Prostate gland (tissue), 2 donors: ENCODE data around the gene DMAC2. TPM values are rescaled to one million over a fixed set of nuclear protein-coding genes. Genes with fewer than 3 reads are reported as not detected.
"Not testable (repeated sequence)": the region's sequence is repeated elsewhere in the genome, so short reads cannot be mapped to it uniquely, and the experiment has no call there.

ENCODE experiments used
- DNase-seq: peaks from one replicate; pipeline ENCODE4 v3.0.0-alpha.2; 2019; ENCODE audit warnings: low spot score
- H3K27ac ChIP-seq, 2 donors: fragments of 200-600 bp; sonication (generic); 2 replicates each; pipeline ENCODE4 v1.5.1; 2017 to 2019
- H3K27me3 ChIP-seq: fragments of 200-600 bp; sonication (generic); replicated peaks from 2 replicates; pipeline ENCODE4 v1.5.1; 2019; ENCODE audit not compliant: insufficient read depth
- H3K36me3 ChIP-seq, 2 donors: fragments of 200-600 bp; sonication (generic); 1 replicate in 1 of 2; 2 replicates in 1 of 2; pipeline versions ENCODE4 v1.5.1 to v1.8.1; 2017 to 2019
- H3K4me1 ChIP-seq: fragments of 200-600 bp; sonication (generic); replicated peaks from 2 replicates; pipeline ENCODE4 v1.5.1; 2019
- H3K4me3 ChIP-seq, 2 donors: fragments of 200-600 bp; sonication (generic); 2 replicates each; pipeline ENCODE4 v1.5.1; 2017 to 2019
- H3K9me3 ChIP-seq: fragments of 200-600 bp; sonication (generic); 2 replicates; pipeline ENCODE4 v1.5.1; 2017
- CTCF ChIP-seq, 4 experiments: fragments of 200-600 bp in 2 of 4; fragments of 450-650 bp in 2 of 4; sonication (generic) in 2 of 4; IDR thresholded peaks; 1 replicate in 3 of 4; 2 replicates in 1 of 4; pipeline ENCODE4 v1.5.1; 2016 to 2019; ENCODE audit warnings: antibody characterized with exemption in 4 of 4, mild to moderate bottlenecking in 2 of 4, moderate library complexity in 2 of 4
- POLR2A ChIP-seq: fragments of 450-650 bp; IDR thresholded peaks from one replicate; pipeline ENCODE4 v1.6.1; 2016; ENCODE audit warnings: antibody characterized with exemption, mild to moderate bottlenecking
- POLR2AphosphoS5 ChIP-seq: sonication (generic); formaldehyde crosslinking; IDR thresholded peaks from one replicate; pipeline ENCODE4 v1.6.1; 2017; ENCODE audit warnings: antibody characterized with exemption
- WGBS: methylation state at CpG from one replicate; pipeline ENCODE4 v1.1.5; 2018; 5-methylcytosine and 5-hydroxymethylcytosine counted together
- intact Hi-C: fragments of 100-400 bp; cut with DNase I; formaldehyde crosslinking; loops from one replicate; pipeline ENCODE4 v1.14.2; 2022
- total RNA-seq, 2 donors: library from RNA; depleted of rRNA; stranded (reverse); fragments of >200 nt; gene quantifications; one replicate each; pipeline ENCODE4 v1.1.0, GENCODE V29; 2016

The DMAC2 gene
- 10 to 100 TPM; 42.4 to 42.9 TPM for total RNA-seq

- H3K27me3 ChIP-seq = no peaks in the 10 kb centered on the region
- H3K4me1 ChIP-seq = no peaks in the 10 kb centered on the region
- peak; percentile 60 for TF ChIP-seq POLR2A
- TF ChIP-seq CTCF (IDR thresholded peaks at IDR 0.05) = peak in 3 of 4 experiments; percentile 45 to 66 (median 62)
- TF ChIP-seq POLR2AphosphoS5 = peak; percentile 96
- peak within 1 kb of the TSS; percentile 66 to 91 for H3K4me3 ChIP-seq
- no peaks in the 10 kb centered on the region for H3K9me3 ChIP-seq
- peak within 1 kb of the TSS; percentile 93 to 98 for H3K27ac ChIP-seq
- intact Hi-C loops = loop anchor here (10.0 kb wide), 1 partner anchor 135 kb away; the partner anchor contains the start of gene CEACAM21
- H3K36me3 ChIP-seq = no peaks in the 10 kb centered on the region
- peak; percentile 98 for DNase-seq
- WGBS = under 1% methylated on average over 40 of the region's 40 CpGs
Observed at GRCh38 chr19:41439441-41440222, at the start of gene DMAC2. Gene DMAC2, minus strand, starts transcription at chr19:41439912. Its CDS starts 13 bp downstream, at chr19:41439899.

- H3K4me3 ChIP-seq, H3K27me3 ChIP-seq, H3K27ac ChIP-seq, H3K9me3 ChIP-seq, intact Hi-C loops, H3K36me3 ChIP-seq, H3K4me1 ChIP-seq, DNase-seq: not testable (repeated sequence)
- 87% methylated on average over 4 of the region's 4 CpGs for WGBS
Observed at GRCh38 chr19:41486953-41487352, 47.2 kb upstream of the DMAC2 start.

- Histone ChIP-seq H3K27ac (no peak overlapping the region), H3K4me3 (no peak overlapping the region), H3K27me3 (no peaks in the 10 kb centered on the region), H3K9me3 (no peaks in the 10 kb centered on the region), H3K36me3 (no peaks in the 10 kb centered on the region), H3K4me1 (no peaks in the 10 kb centered on the region)
- TF ChIP-seq CTCF (IDR thresholded peaks at IDR 0.05) = no peak
- TF ChIP-seq POLR2AphosphoS5 = no peak
- no peak for TF ChIP-seq POLR2A
- no peak for DNase-seq
- intact Hi-C loops = no loop called here
- 82% methylated on average over 4 of the region's 4 CpGs for WGBS
Observed at GRCh38 chr19:41484822-41485221, 45.1 kb upstream of the DMAC2 start.

GRCh38 chr19:41480336-41480735, 40.6 kb upstream of the DMAC2 start:
- Histone ChIP-seq H3K27ac (no peak overlapping the region), H3K9me3 (no peaks in the 10 kb centered on the region), H3K4me3 (no peak overlapping the region), H3K27me3 (no peaks in the 10 kb centered on the region), H3K36me3 (no peaks in the 10 kb centered on the region), H3K4me1 (peaks cover 2% of the 10 kb centered on the region)
- TF ChIP-seq POLR2A (no peak), CTCF (IDR thresholded peaks at IDR 0.05) (no peak), POLR2AphosphoS5 (no peak)
- intact Hi-C loops = no loop called here
- no peak for DNase-seq
- WGBS = 84% methylated on average over 12 of the region's 12 CpGs

- H3K27ac ChIP-seq = peak overlapping the region in 1 of 2 donors; percentile 27
- H3K36me3 ChIP-seq = no peaks in the 10 kb centered on the region
- peaks cover 2% of the 10 kb centered on the region for H3K4me1 ChIP-seq
- no peak overlapping the region for H3K4me3 ChIP-seq
- intact Hi-C loops = no loop called here
- TF ChIP-seq CTCF (IDR thresholded peaks at IDR 0.05) (no peak), POLR2AphosphoS5 (no peak), POLR2A (no peak)
- WGBS = 67% methylated on average over 8 of the region's 8 CpGs
- DNase-seq = peak; percentile 9
- H3K9me3 ChIP-seq = no peaks in the 10 kb centered on the region
- no peaks in the 10 kb centered on the region for H3K27me3 ChIP-seq
Observed at GRCh38 chr19:41479757-41480191, 40.1 kb upstream of the DMAC2 start.
